ENCODE data around the gene SELE. TPM values are rescaled to one million over a fixed set of nuclear protein-coding genes. Genes with fewer than 3 reads are reported as not detected.

Gene SELE
- total and polyA plus RNA-seq, 2 of the 4 experiments (the other 2 are of a cell fraction) = not detected

GRCh38 chr1:169731446-169731845, 2.4 kb downstream of the SELE start:
- no peak overlapping the region for H2BK20ac ChIP-seq (ENCODE audit: low read depth, low read length)
- H2AK9ac ChIP-seq (replicated peaks; ENCODE audit: low read depth, low read length, poor library complexity) = no peak overlapping the region
- H3K18ac ChIP-seq (ENCODE audit: low read depth, low read length) = no peak overlapping the region
- no CpG with 5 or more reads among the region's 4 CpGs for WGBS, 2 experiments (ENCODE audit: extremely low coverage in 2 of 2, insufficient read length in 1 of 2)
- no peaks in the 10 kb centered on the region for H3K79me1 ChIP-seq (ENCODE audit: low read depth in 1 of 2, low read length in 2 of 2)
- no peak overlapping the region for H2BK120ac ChIP-seq (ENCODE audit: low read depth, low read length)
- in situ Hi-C loops (cut with MboI; ENCODE audit: low sequenced_read_pairs) (no loop called here), dilution Hi-C loops (cut with HindIII; ENCODE audit: low sequenced_read_pairs, unreplicated experiment) (no loop called here), intact Hi-C loops (cut with micrococcal nuclease) (no loop called here)
- no peak overlapping the region for H2AFZ ChIP-seq (replicated peaks; ENCODE audit: low read length, poor library complexity)
- H4K91ac ChIP-seq (ENCODE audit: insufficient read depth, low read depth, low read length) = no peak overlapping the region
- H2BK5ac ChIP-seq (ENCODE audit: low read depth, low read length, poor library complexity, severe bottlenecking) = no peak overlapping the region
- TF ChIP-seq CHD1 (IDR thresholded peaks at IDR 0.05; ENCODE audit: low read depth, low read length) = no peak
- no peak for TF ChIP-seq NFE2L2 (IDR thresholded peaks at IDR 0.05; ENCODE audit: low read depth, low read length)
- H3K4me1 ChIP-seq (ENCODE audit: control insufficient read depth, insufficient read depth, low read length) = no peaks in the 10 kb centered on the region
- ChIA-PET CTCF (no interaction called here), POLR2A (ENCODE audit: unreplicated experiment) (no interaction called here)
- no peak overlapping the region for H3K27ac ChIP-seq (ENCODE audit: insufficient read depth, low read length)
- no peak overlapping the region for H4K5ac ChIP-seq (ENCODE audit: low read depth, low read length)
- no peak overlapping the region for H3K14ac ChIP-seq (replicated peaks; ENCODE audit: low read depth, low read length)
- ATAC-seq (ENCODE audit: low read depth) (no peak), DNase-seq (no peak)
- no peaks in the 10 kb centered on the region for H3K9me1 ChIP-seq (ENCODE audit: insufficient read depth, low read length)
- no peak overlapping the region for H3K56ac ChIP-seq (ENCODE audit: extremely low read depth, insufficient read depth, low read length)
- no peak overlapping the region for H3K23ac ChIP-seq (ENCODE audit: low read depth, low read length)
- H4K20me1 ChIP-seq (ENCODE audit: insufficient read depth, low read length) = no peaks in the 10 kb centered on the region
- no peak overlapping the region for H3K4me3 ChIP-seq (ENCODE audit: insufficient read depth, low read depth, low read length)
- no peak overlapping the region for H3K4ac ChIP-seq (ENCODE audit: low read depth, low read length)
- BruUV-seq (replicated peaks) = no TSS peak
- H4K8ac ChIP-seq (ENCODE audit: low read depth in 2 of 2, low read length in 2 of 2) = no peak overlapping the region
- H3K9ac ChIP-seq (ENCODE audit: low read depth, low read length) = no peak overlapping the region
- no peak overlapping the region for H2AK5ac ChIP-seq (ENCODE audit: low read depth, low read length)
- H3K4me2 ChIP-seq (ENCODE audit: low read depth, low read length) = no peak overlapping the region
- no peaks in the 10 kb centered on the region for H3K9me3 ChIP-seq (ENCODE audit: control insufficient read depth, insufficient read depth, low read length)
- no peaks in the 10 kb centered on the region for H3K36me3 ChIP-seq (ENCODE audit: control insufficient read depth, insufficient read depth, low read length)
- no peak overlapping the region for H2BK15ac ChIP-seq (ENCODE audit: low read depth, low read length)
- H3K27me3 ChIP-seq (ENCODE audit: control insufficient read depth, insufficient read depth, low read length) = peaks cover 2% of the 10 kb centered on the region

Measured in IMR-90 (cell line).